CD4-positive, alpha-beta T cell (primary cell): ENCODE measurements around the gene S100A8. TPM values are rescaled to one million over a fixed set of nuclear protein-coding genes. Genes with fewer than 3 reads are reported as not detected.

Source experiments
- ATAC-seq: fragments of 200-7000 bp; cut with Tn5 transposase; one replicate; pipeline ENCODE4 v1.10.0; 2022; ENCODE audit warnings: mild to moderate bottlenecking; ENCODE audit not compliant: poor library complexity
- CTCF ChIA-PET: fragments of 350-600 bp; sonication (Branson Sonifier 250); formaldehyde crosslinking; loops from one replicate; lab custom pipeline; 2021; ENCODE audit warnings: antibody characterized with exemption, inconsistent platforms; lab: Charles Lee
- POLR2A ChIA-PET: fragments of 350-600 bp; sonication (Branson Sonifier 250); formaldehyde crosslinking; loops from one replicate; lab custom pipeline; 2021; ENCODE audit warnings: antibody characterized with exemption, inconsistent platforms; lab: Charles Lee
- DNase-seq, 14 experiments: peaks; one replicate each; pipeline ENCODE4 v3.0.0-alpha.2; 2013 to 2020; ENCODE audit warnings: mixed read lengths in 2 of 14
- H3K27ac ChIP-seq, 2 donors: one replicate each; pipeline versions ENCODE4 v1.5.1 to v1.7.0; 2013; ENCODE audit warnings: low read length in 2 of 2, low read depth in 1 of 2, mild to moderate bottlenecking in 1 of 2
- H3K27me3 ChIP-seq, 2 experiments: 1 replicate in 1 of 2; 2 replicates in 1 of 2; pipeline versions ENCODE4 v1.6.1 to v1.7.0; 2013; ENCODE audit warnings: low read length in 2 of 2, control low read depth in 1 of 2, mild to moderate bottlenecking in 1 of 2, moderate library complexity in 1 of 2; ENCODE audit not compliant: insufficient read depth in 2 of 2, control insufficient read depth in 1 of 2
- H3K36me3 ChIP-seq: one replicate; pipeline ENCODE4 v1.6.1; 2013; ENCODE audit warnings: low read length, control low read depth; ENCODE audit not compliant: insufficient read depth
- H3K4me1 ChIP-seq: one replicate; pipeline ENCODE4 v1.6.1; 2013; ENCODE audit warnings: low read length, control low read depth; ENCODE audit not compliant: insufficient read depth
- H3K4me3 ChIP-seq: one replicate; pipeline ENCODE4 v1.5.1; 2013; ENCODE audit warnings: mild to moderate bottlenecking, low read length, moderate library complexity
- H3K9me3 ChIP-seq, 2 experiments: 1 replicate in 1 of 2; 2 replicates in 1 of 2; pipeline versions ENCODE4 v1.6.1 to v1.7.0; 2013; ENCODE audit warnings: low read length in 2 of 2, mild to moderate bottlenecking in 2 of 2, control low read depth in 1 of 2, moderate library complexity in 1 of 2; ENCODE audit not compliant: control insufficient read depth in 1 of 2, insufficient read depth in 1 of 2
- H3K27ac Mint-ChIP-seq: one replicate; pipeline ENCODE4 v1.8.0; 2020; ENCODE audit warnings: mixed read lengths
- H3K27me3 Mint-ChIP-seq: one replicate; pipeline ENCODE4 v1.8.0; 2021; ENCODE audit warnings: mixed read lengths
- H3K36me3 Mint-ChIP-seq: one replicate; pipeline ENCODE4 v1.8.0; 2021; ENCODE audit warnings: low read depth, mixed read lengths
- H3K4me1 Mint-ChIP-seq: one replicate; pipeline ENCODE4 v1.8.0; 2021; ENCODE audit warnings: low read depth, mixed read lengths
- H3K4me3 Mint-ChIP-seq: one replicate; pipeline ENCODE4 v1.8.0; 2020; ENCODE audit warnings: mild to moderate bottlenecking, mixed read lengths
- H3K9me3 Mint-ChIP-seq: one replicate; pipeline ENCODE4 v1.8.0; 2020; ENCODE audit warnings: mixed read lengths
- CTCF ChIP-seq: fragments of 200-600 bp; IDR thresholded peaks from one replicate; pipeline ENCODE4 v1.8.0; 2022; ENCODE audit warnings: antibody characterized with exemption, mild to moderate bottlenecking
- intact Hi-C, 2 experiments: fragments of 100-400 bp; cut with DNase I in 1 of 2; cut with micrococcal nuclease in 1 of 2; formaldehyde crosslinking; loops; one replicate each; pipeline versions ENCODE4 v1.15.1 to v1.9.0; 2023 to 2025; cut with DNase I, micrococcal nuclease
- total RNA-seq, 174 experiments: library from RNA in 2 of 174; stranded (reverse) in 2 of 174; gene quantifications; one replicate each; pipeline ENCODE4 v1.2.3 and lab custom pipeline; 2021 to 2026

Gene S100A8
- total RNA-seq, 2 experiments from 2014 or later, result 21.0 to 23.8 TPM

GRCh38 chr1:153430561-153430960 is 39.7 kb upstream of the S100A8 start:
- ATAC-seq (no peak), DNase-seq (no peak)
- POLR2A ChIA-PET, result no interaction called here
- no peak overlapping the region for H3K27ac Mint-ChIP-seq
- H3K4me1 Mint-ChIP-seq, result no peaks in the 10 kb centered on the region
- H3K36me3 Mint-ChIP-seq, result no peaks in the 10 kb centered on the region
- no peak overlapping the region for H3K4me3 Mint-ChIP-seq
- H3K9me3 Mint-ChIP-seq, result no peaks in the 10 kb centered on the region
- CTCF ChIA-PET, result no interaction called here
- TF ChIP-seq CTCF, result no peak
- Histone ChIP-seq H3K36me3 (no peaks in the 10 kb centered on the region), H3K27me3 (peaks cover 12 to 20% of the 10 kb centered on the region in 2 experiments), H3K9me3 (no peaks in the 10 kb centered on the region), H3K4me1 (no peaks in the 10 kb centered on the region), H3K27ac (no peak overlapping the region), H3K4me3 (no peak overlapping the region)
- intact Hi-C loops, result no loop called here
- H3K27me3 Mint-ChIP-seq, result peaks cover 44% of the 10 kb centered on the region

GRCh38 chr1:153430166-153430553 is 39.3 kb upstream of the S100A8 start:
- ChIA-PET POLR2A (no interaction called here), CTCF (no interaction called here)
- H3K27ac ChIP-seq, result no peak overlapping the region
- intact Hi-C loops, result no loop called here
- Mint-ChIP-seq H3K4me3 (no peak overlapping the region), H3K4me1 (no peaks in the 10 kb centered on the region), H3K9me3 (no peaks in the 10 kb centered on the region), H3K36me3 (no peaks in the 10 kb centered on the region), H3K27ac (no peak overlapping the region), H3K27me3 (peaks cover 48% of the 10 kb centered on the region)
- ATAC-seq, result no peak
- no peak for DNase-seq
- no peaks in the 10 kb centered on the region for H3K9me3 ChIP-seq
- no peak for TF ChIP-seq CTCF
- H3K4me1 ChIP-seq, result no peaks in the 10 kb centered on the region
- no peaks in the 10 kb centered on the region for H3K36me3 ChIP-seq
- H3K4me3 ChIP-seq, result no peak overlapping the region
- H3K27me3 ChIP-seq, result peaks cover 11 to 20% of the 10 kb centered on the region in 2 experiments

GRCh38 chr1:153429266-153430165 is 38.6 kb upstream of the S100A8 start:
- Histone ChIP-seq H3K27me3 (peaks cover 10 to 20% of the 10 kb centered on the region in 2 experiments), H3K36me3 (no peaks in the 10 kb centered on the region), H3K9me3 (no peaks in the 10 kb centered on the region), H3K4me1 (no peaks in the 10 kb centered on the region), H3K4me3 (no peak overlapping the region), H3K27ac (no peak overlapping the region)
- ATAC-seq (no peak), DNase-seq (no peak)
- POLR2A ChIA-PET, result no interaction called here
- no peaks in the 10 kb centered on the region for H3K9me3 Mint-ChIP-seq
- no peaks in the 10 kb centered on the region for H3K36me3 Mint-ChIP-seq
- no peaks in the 10 kb centered on the region for H3K4me1 Mint-ChIP-seq
- no peak overlapping the region for H3K4me3 Mint-ChIP-seq
- TF ChIP-seq CTCF, result no peak
- peaks cover 54% of the 10 kb centered on the region for H3K27me3 Mint-ChIP-seq
- intact Hi-C loops, result no loop called here
- CTCF ChIA-PET, result no interaction called here
- no peak overlapping the region for H3K27ac Mint-ChIP-seq
